LNCAP (cell line): ENCODE data around the gene THEMIS2.

Source experiments
- CTCF ChIP-seq: fragments of 450-650 bp; IDR thresholded peaks from 2 replicates; pipeline ENCODE4 v1.5.1; 2017; ENCODE audit warnings: mild to moderate bottlenecking

Gene THEMIS2

GRCh38 chr1:27935721-27936120 is 63.4 kb downstream of the THEMIS2 start:
- TF ChIP-seq CTCF, result no peak
